Smooth muscle cell (in vitro differentiated cells): ENCODE data around the gene GRK5. TPM values are rescaled to one million over a fixed set of nuclear protein-coding genes. Genes with fewer than 3 reads are reported as not detected.

Source experiments
- DNase-seq: peaks from one replicate; lab custom pipeline; 2025; ENCODE audit not compliant: unreplicated experiment; lab: John Stamatoyannopoulos, UW
- H2AFZ ChIP-seq: fragments of 200-600 bp; sonication (generic); 2 replicates; pipeline ENCODE4 v1.6.0; 2016; ENCODE audit warnings: antibody characterized with exemption, low read depth, mild to moderate bottlenecking
- H3F3A ChIP-seq: fragments of 200-600 bp; sonication (generic); 2 replicates; pipeline ENCODE4 v1.6.0; 2017; ENCODE audit warnings: antibody characterized with exemption, low read depth
- H3K27ac ChIP-seq: fragments of 200-600 bp; sonication (generic); 2 replicates; pipeline ENCODE4 v1.5.1; 2016; ENCODE audit warnings: low read depth, mild to moderate bottlenecking
- H3K27me3 ChIP-seq: fragments of 200-600 bp; sonication (generic); 2 replicates; pipeline ENCODE4 v1.6.1; 2016; ENCODE audit warnings: low read depth, mild to moderate bottlenecking
- H3K36me3 ChIP-seq: fragments of 200-600 bp; sonication (generic); 2 replicates; pipeline ENCODE4 v1.5.1; 2016; ENCODE audit warnings: low read depth
- H3K4me1 ChIP-seq: fragments of 200-600 bp; sonication (generic); 2 replicates; pipeline ENCODE4 v1.5.1; 2016; ENCODE audit warnings: low read depth
- H3K4me2 ChIP-seq: fragments of 200-600 bp; sonication (generic); 2 replicates; pipeline ENCODE4 v1.6.0; 2016; ENCODE audit warnings: mild to moderate bottlenecking
- H3K4me3 ChIP-seq: fragments of 200-600 bp; sonication (generic); 2 replicates; pipeline ENCODE4 v1.5.1; 2016; ENCODE audit warnings: mild to moderate bottlenecking
- H3K79me2 ChIP-seq: fragments of 200-600 bp; sonication (generic); 2 replicates; pipeline ENCODE4 v1.6.0; 2016; ENCODE audit warnings: low read depth, mild to moderate bottlenecking
- H3K9ac ChIP-seq: fragments of 200-600 bp; sonication (generic); 2 replicates; pipeline ENCODE4 v1.6.0; 2016; ENCODE audit warnings: low read depth
- H3K9me3 ChIP-seq: fragments of 200-600 bp; sonication (generic); replicated peaks from 2 replicates; pipeline ENCODE4 v1.5.1; 2016; ENCODE audit warnings: low read depth
- H4K20me1 ChIP-seq: fragments of 200-600 bp; sonication (generic); 2 replicates; pipeline ENCODE4 v1.6.0; 2016; ENCODE audit warnings: low read depth
- CTCF ChIP-seq: fragments of 200-600 bp; sonication (generic); IDR thresholded peaks from 2 replicates; pipeline ENCODE4 v1.5.1; 2017; ENCODE audit warnings: borderline replicate concordance, mild to moderate bottlenecking, antibody characterized with exemption; ENCODE audit not compliant: insufficient read depth, poor library complexity, severe bottlenecking
- WGBS: methylation state at CpG from one replicate; pipeline ENCODE4 v1.1.7; 2016; ENCODE audit warnings: low lambda C conversion rate; 5-methylcytosine and 5-hydroxymethylcytosine counted together
- polyA plus RNA-seq: library from polyadenylated mRNA; unstranded; fragments of >200 nt; fragmentation: Nextera tagmentation; extraction: Ambion mirVana; gene quantifications from 2 replicates; pipeline ENCODE4 v1.2.1, GENCODE V29; 2016
- total RNA-seq: library from RNA; depleted of rRNA; stranded (reverse); fragments of >200 nt; gene quantifications from 2 replicates; pipeline ENCODE4 v1.2.3, GENCODE V29; 2014

The GRK5 gene
- total and polyA plus RNA-seq, 2 experiments from 2014 or later, result 4.4 to 5.2 TPM

- Histone ChIP-seq H3K27ac (peak overlapping the region; percentile 95), H3K4me1 (peaks cover 6% of the 10 kb centered on the region), H3K9me3 (no peaks in the 10 kb centered on the region), H3K4me2 (peak overlapping the region; percentile 54), H4K20me1 (no peaks in the 10 kb centered on the region), H3K9ac (no peak overlapping the region), H3K27me3 (no peaks in the 10 kb centered on the region), H3K36me3 (no peaks in the 10 kb centered on the region), H2AFZ (no peak overlapping the region), H3F3A (peaks cover 14% of the 10 kb centered on the region), H3K4me3 (no peak overlapping the region), H3K79me2 (no peaks in the 10 kb centered on the region)
- no peak for DNase-seq
- 51% methylated on average over 12 of the region's 12 CpGs for WGBS
- TF ChIP-seq CTCF, result no peak
Measured at GRCh38 chr10:119502209-119502608, 294.8 kb downstream of the GRK5 start.

- H4K20me1 ChIP-seq, result no peaks in the 10 kb centered on the region
- WGBS, result 76% methylated on average over 19 of the region's 19 CpGs
- no peaks in the 10 kb centered on the region for H3K9me3 ChIP-seq
- peak overlapping the region; percentile 15 for H3K27ac ChIP-seq
- H3K27me3 ChIP-seq, result no peaks in the 10 kb centered on the region
- no peak for DNase-seq
- peaks cover 6% of the 10 kb centered on the region for H3K4me1 ChIP-seq
- TF ChIP-seq CTCF, result no peak
- no peak overlapping the region for H2AFZ ChIP-seq
- H3K79me2 ChIP-seq, result no peaks in the 10 kb centered on the region
- H3K4me2 ChIP-seq, result peak overlapping the region; percentile 54
- H3F3A ChIP-seq, result peaks cover 14% of the 10 kb centered on the region
- H3K9ac ChIP-seq, result no peak overlapping the region
- H3K4me3 ChIP-seq, result no peak overlapping the region
- no peaks in the 10 kb centered on the region for H3K36me3 ChIP-seq
Measured at GRCh38 chr10:119502618-119503155, 295.3 kb downstream of the GRK5 start.

GRCh38 chr10:119503821-119504220 lies 296.4 kb downstream of the GRK5 start:
- Histone ChIP-seq H3K4me2 (no peak overlapping the region), H3K9ac (no peak overlapping the region), H3F3A (peaks cover 14% of the 10 kb centered on the region), H4K20me1 (no peaks in the 10 kb centered on the region), H3K36me3 (no peaks in the 10 kb centered on the region), H3K4me3 (no peak overlapping the region), H3K27me3 (no peaks in the 10 kb centered on the region), H3K27ac (no peak overlapping the region), H3K9me3 (no peaks in the 10 kb centered on the region), H2AFZ (no peak overlapping the region), H3K79me2 (no peaks in the 10 kb centered on the region), H3K4me1 (peaks cover 6% of the 10 kb centered on the region)
- TF ChIP-seq CTCF, result no peak
- 71% methylated on average over 5 of the region's 5 CpGs for WGBS
- no peak for DNase-seq

GRCh38 chr10:119504651-119505050 lies 297.3 kb downstream of the GRK5 start:
- no peak overlapping the region for H3K27ac ChIP-seq
- no peak overlapping the region for H3K4me2 ChIP-seq
- H3K79me2 ChIP-seq, result no peaks in the 10 kb centered on the region
- H3K36me3 ChIP-seq, result no peaks in the 10 kb centered on the region
- peaks cover 12% of the 10 kb centered on the region for H3F3A ChIP-seq
- 98% methylated on average over 10 of the region's 10 CpGs for WGBS
- TF ChIP-seq CTCF, result no peak
- H3K4me3 ChIP-seq, result no peak overlapping the region
- no peak overlapping the region for H3K9ac ChIP-seq
- H2AFZ ChIP-seq, result no peak overlapping the region
- DNase-seq, result no peak
- H4K20me1 ChIP-seq, result no peaks in the 10 kb centered on the region
- H3K27me3 ChIP-seq, result no peaks in the 10 kb centered on the region
- peaks cover 5% of the 10 kb centered on the region for H3K4me1 ChIP-seq
- no peaks in the 10 kb centered on the region for H3K9me3 ChIP-seq
